Measurements from ENCODE around the gene MOSPD3. TPM values are rescaled to one million over a fixed set of nuclear protein-coding genes. Genes with fewer than 3 reads are reported as not detected.

MOSPD3 gene
- total and polyA plus RNA-seq, 2 of the 8 experiments (the other 6 are each of a cell fraction or from before 2014, with no cell fraction given) = 20.7 to 21.4 TPM

- TF ChIP-seq TCF12 (IDR thresholded peaks at IDR 0.05; ENCODE audit: low read depth, low read length) (no peak), GABPA (IDR thresholded peaks at IDR 0.05; ENCODE audit: borderline replicate concordance, insufficient read depth, low read length) (no peak), SIX5 (IDR thresholded peaks at IDR 0.05; ENCODE audit: low read depth, low read length) (no peak), CBX8 (IDR thresholded peaks at IDR 0.05; ENCODE audit: borderline replicate concordance, low read depth, low read length) (no peak), ATF3 (IDR thresholded peaks at IDR 0.05; ENCODE audit: insufficient read depth, low read depth, low read length) (no peak), ZNF274 (IDR thresholded peaks at IDR 0.05; ENCODE audit: borderline replicate concordance, extremely low read depth, low read length) (no peak), ASH2L (IDR thresholded peaks at IDR 0.05; ENCODE audit: low read length) (no peak), CHD2 (IDR thresholded peaks at IDR 0.05; ENCODE audit: low read length) (no peak), EP300 (IDR thresholded peaks at IDR 0.05; ENCODE audit: borderline replicate concordance in 1 of 2, low read depth in 2 of 2, low read length in 2 of 2) (no peak), KDM5A (IDR thresholded peaks at IDR 0.05; ENCODE audit: low read length) (no peak), TAF1 (IDR thresholded peaks at IDR 0.05; ENCODE audit: low read depth, low read length) (no peak), TEAD4 (IDR thresholded peaks at IDR 0.05; ENCODE audit: low read depth, low read length) (no peak)
Measured at GRCh38 chr7:100582041-100582579, 30.2 kb upstream of the MOSPD3 start (continued).
